ENCODE measurements around the gene NCKAP5. TPM values are rescaled to one million over a fixed set of nuclear protein-coding genes. Genes with fewer than 3 reads are reported as not detected.

Gene NCKAP5
- total and polyA plus RNA-seq, 2 donors (not counting 1 experiment from before 2014, with no cell fraction given), result not detected

DNA sequence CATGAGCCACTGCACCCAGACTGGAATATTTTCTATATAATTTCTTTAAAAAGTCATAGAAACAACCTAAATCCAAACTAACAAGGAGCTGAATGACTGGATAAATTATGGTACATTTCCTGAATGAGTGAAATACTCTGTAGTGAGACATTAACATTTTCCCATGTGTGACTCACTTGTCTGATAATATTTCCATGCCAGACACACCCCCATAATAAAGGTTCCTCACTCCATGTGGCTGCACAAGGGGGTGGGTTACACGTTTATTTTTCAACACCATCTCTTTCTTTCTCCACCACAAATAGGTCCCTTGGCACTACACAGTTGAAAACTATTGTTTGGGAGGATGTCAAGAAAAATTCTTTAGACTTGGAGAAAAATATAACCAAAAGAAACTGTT, 632.0 kb downstream of the NCKAP5 start:
- no peaks in the 10 kb centered on the region for H3K4me1 ChIP-seq (ENCODE audit: control insufficient read depth in 2 of 2, insufficient read depth in 2 of 2, low read length in 2 of 2)
- H3K9ac ChIP-seq (ENCODE audit: low read length), result no peak overlapping the region
- no CpG with 5 or more reads among the region's 1 CpG for WGBS (ENCODE audit: insufficient coverage)
- no peak overlapping the region for H2AFZ ChIP-seq (ENCODE audit: insufficient read depth, low read depth, low read length, poor library complexity, severe bottlenecking)
- H3K4me3 ChIP-seq (ENCODE audit: control extremely low read depth in 1 of 5, extremely low read depth in 1 of 5, insufficient read depth in 1 of 5, low read depth in 2 of 5, low read length in 4 of 5), result no peak overlapping the region
- H3K27me3 ChIP-seq (replicated peaks in 1 of 4; ENCODE audit: control extremely low read depth in 1 of 4, control insufficient read depth in 3 of 4, insufficient read depth in 4 of 4, low read length in 3 of 4), result no peaks in the 10 kb centered on the region
- H3K27me3 Mint-ChIP-seq, result no peaks in the 10 kb centered on the region
- H3K79me2 ChIP-seq (ENCODE audit: control insufficient read depth, insufficient read depth, low read length), result no peaks in the 10 kb centered on the region
- peaks cover 2% of the 10 kb centered on the region for H3K4me1 Mint-ChIP-seq
- H4K20me1 ChIP-seq (ENCODE audit: control insufficient read depth, insufficient read depth, low read length, poor library complexity, severe bottlenecking), result no peaks in the 10 kb centered on the region
- POLR2A ChIA-PET, result no interaction called here
- H3K4me3 Mint-ChIP-seq, result no peak overlapping the region
- no peak overlapping the region for H3K27ac ChIP-seq (ENCODE audit: low read length in 2 of 2)
- DNase-seq (no peak), ATAC-seq (ENCODE audit: low read depth) (no peak)
- CTCF ChIA-PET, result no interaction called here
- intact Hi-C loops (cut with micrococcal nuclease), result no loop called here
- no peak overlapping the region for H3K27ac Mint-ChIP-seq
- TF ChIP-seq, protein P1, sequence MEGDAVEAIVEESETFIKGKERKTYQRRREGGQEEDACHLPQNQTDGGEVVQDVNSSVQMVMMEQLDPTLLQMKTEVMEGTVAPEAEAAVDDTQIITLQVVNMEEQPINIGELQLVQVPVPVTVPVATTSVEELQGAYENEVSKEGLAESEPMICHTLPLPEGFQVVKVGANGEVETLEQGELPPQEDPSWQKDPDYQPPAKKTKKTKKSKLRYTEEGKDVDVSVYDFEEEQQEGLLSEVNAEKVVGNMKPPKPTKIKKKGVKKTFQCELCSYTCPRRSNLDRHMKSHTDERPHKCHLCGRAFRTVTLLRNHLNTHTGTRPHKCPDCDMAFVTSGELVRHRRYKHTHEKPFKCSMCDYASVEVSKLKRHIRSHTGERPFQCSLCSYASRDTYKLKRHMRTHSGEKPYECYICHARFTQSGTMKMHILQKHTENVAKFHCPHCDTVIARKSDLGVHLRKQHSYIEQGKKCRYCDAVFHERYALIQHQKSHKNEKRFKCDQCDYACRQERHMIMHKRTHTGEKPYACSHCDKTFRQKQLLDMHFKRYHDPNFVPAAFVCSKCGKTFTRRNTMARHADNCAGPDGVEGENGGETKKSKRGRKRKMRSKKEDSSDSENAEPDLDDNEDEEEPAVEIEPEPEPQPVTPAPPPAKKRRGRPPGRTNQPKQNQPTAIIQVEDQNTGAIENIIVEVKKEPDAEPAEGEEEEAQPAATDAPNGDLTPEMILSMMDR (IDR thresholded peaks at IDR 0.05), result no peak
- TF ChIP-seq EZH2 (IDR thresholded peaks at IDR 0.05; ENCODE audit: borderline replicate concordance, insufficient read depth, low read depth, low read length, poor library complexity, severe bottlenecking), result no peak
- H3K36me3 ChIP-seq (replicated peaks in 1 of 2; ENCODE audit: control extremely low read depth in 1 of 2, control insufficient read depth in 1 of 2, extremely low read depth in 1 of 2, insufficient read depth in 2 of 2, low read length in 1 of 2), result no peaks in the 10 kb centered on the region
- H3K9me3 ChIP-seq (ENCODE audit: control extremely low read depth in 1 of 3, control insufficient read depth in 2 of 3, insufficient read depth in 1 of 3, low read length in 2 of 3), result no peaks in the 10 kb centered on the region
- no peaks in the 10 kb centered on the region for H3K9me3 Mint-ChIP-seq (ENCODE audit: insufficient read depth)
- no peak overlapping the region for H3K4me2 ChIP-seq (replicated peaks; ENCODE audit: low read depth, low read length, poor library complexity, severe bottlenecking)

DNA sequence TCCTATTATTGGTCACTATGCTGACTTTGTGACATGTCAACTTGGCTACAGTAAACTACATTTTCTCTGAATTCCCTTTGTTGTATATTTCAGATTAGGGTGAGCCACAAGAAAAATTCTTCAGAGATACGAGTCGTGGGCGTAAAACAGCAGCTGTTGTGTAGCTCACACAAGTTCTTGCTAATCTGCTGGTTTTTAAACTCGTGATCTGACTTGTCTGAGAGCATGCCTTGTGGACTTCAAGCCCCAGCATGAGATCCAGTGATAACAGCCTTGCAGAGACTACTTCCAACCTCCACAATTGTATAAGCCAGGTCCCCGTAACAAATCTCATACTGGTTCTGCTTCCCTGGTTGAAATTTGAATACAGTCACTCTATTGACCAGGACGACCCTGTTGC, 638.5 kb downstream of the NCKAP5 start:
- DNase-seq (no peak), ATAC-seq (ENCODE audit: low read depth) (no peak)
- Histone ChIP-seq H3K36me3 (replicated peaks in 1 of 2; ENCODE audit: control extremely low read depth in 1 of 2, control insufficient read depth in 1 of 2, extremely low read depth in 1 of 2, insufficient read depth in 2 of 2, low read length in 1 of 2) (no peaks in the 10 kb centered on the region), H3K27me3 (replicated peaks in 1 of 4; ENCODE audit: control extremely low read depth in 1 of 4, control insufficient read depth in 3 of 4, insufficient read depth in 4 of 4, low read length in 3 of 4) (no peaks in the 10 kb centered on the region), H3K4me1 (ENCODE audit: control insufficient read depth in 2 of 2, insufficient read depth in 2 of 2, low read length in 2 of 2) (no peaks in the 10 kb centered on the region), H3K9ac (ENCODE audit: low read length) (no peak overlapping the region), H3K4me3 (ENCODE audit: control extremely low read depth in 1 of 5, extremely low read depth in 1 of 5, insufficient read depth in 1 of 5, low read depth in 2 of 5, low read length in 4 of 5) (no peak overlapping the region), H3K27ac (ENCODE audit: low read length in 2 of 2) (no peak overlapping the region), H3K9me3 (ENCODE audit: control extremely low read depth in 1 of 3, control insufficient read depth in 2 of 3, insufficient read depth in 1 of 3, low read length in 2 of 3) (no peaks in the 10 kb centered on the region), H4K20me1 (ENCODE audit: control insufficient read depth, insufficient read depth, low read length, poor library complexity, severe bottlenecking) (no peaks in the 10 kb centered on the region), H3K79me2 (ENCODE audit: control insufficient read depth, insufficient read depth, low read length) (no peaks in the 10 kb centered on the region), H3K4me2 (replicated peaks; ENCODE audit: low read depth, low read length, poor library complexity, severe bottlenecking) (no peak overlapping the region), H2AFZ (ENCODE audit: insufficient read depth, low read depth, low read length, poor library complexity, severe bottlenecking) (no peak overlapping the region)
- no peak for TF ChIP-seq EZH2 (IDR thresholded peaks at IDR 0.05; ENCODE audit: borderline replicate concordance, insufficient read depth, low read depth, low read length, poor library complexity, severe bottlenecking)
- TF ChIP-seq, protein P1 (IDR thresholded peaks at IDR 0.05), result no peak
- 87% methylated on average over 5 of the region's 6 CpGs for WGBS (ENCODE audit: insufficient coverage)
- ChIA-PET POLR2A (no interaction called here), CTCF (no interaction called here)
- intact Hi-C loops (cut with micrococcal nuclease), result no loop called here
- no peaks in the 10 kb centered on the region for H3K9me3 Mint-ChIP-seq (ENCODE audit: insufficient read depth)
- no peak overlapping the region for H3K4me3 Mint-ChIP-seq
- H3K27ac Mint-ChIP-seq, result no peak overlapping the region
- H3K4me1 Mint-ChIP-seq, result no peaks in the 10 kb centered on the region
- H3K27me3 Mint-ChIP-seq, result no peaks in the 10 kb centered on the region
